Parathyroid adenoma (tissue), 2 donors: ENCODE data around the gene PGAM5.

ENCODE experiments used
- H2AFZ ChIP-seq: fragments of 300-600 bp; sonication (generic); one replicate; pipeline ENCODE4 v1.7.0; 2017; ENCODE audit warnings: antibody characterized with exemption, mild to moderate bottlenecking
- H3K27ac ChIP-seq: fragments of 300-600 bp; sonication (generic); one replicate; pipeline ENCODE4 v1.7.0; 2017
- H3K27me3 ChIP-seq: fragments of 300-600 bp; sonication (generic); one replicate; pipeline ENCODE4 v1.7.0; 2017; ENCODE audit warnings: low read length; ENCODE audit not compliant: control insufficient read depth, insufficient read depth
- H3K36me3 ChIP-seq: fragments of 300-600 bp; sonication (generic); one replicate; pipeline ENCODE4 v1.7.0; 2017; ENCODE audit warnings: low read length; ENCODE audit not compliant: control insufficient read depth, insufficient read depth
- H3K4me1 ChIP-seq: fragments of 300-600 bp; sonication (generic); one replicate; pipeline ENCODE4 v1.7.0; 2017; ENCODE audit warnings: control low read depth
- H3K4me2 ChIP-seq: fragments of 300-600 bp; sonication (generic); one replicate; pipeline ENCODE4 v1.7.0; 2017; ENCODE audit warnings: low read length
- H3K4me3 ChIP-seq: fragments of 300-600 bp; sonication (generic); one replicate; pipeline ENCODE4 v1.7.0; 2017; ENCODE audit warnings: low read depth, low read length
- H3K79me2 ChIP-seq: fragments of 300-600 bp; sonication (generic); one replicate; pipeline ENCODE4 v1.7.0; 2017; ENCODE audit warnings: control low read depth
- H3K9ac ChIP-seq: fragments of 300-600 bp; sonication (generic); one replicate; pipeline ENCODE4 v1.7.0; 2017; ENCODE audit warnings: mild to moderate bottlenecking
- H3K9me3 ChIP-seq: fragments of 300-600 bp; sonication (generic); one replicate; pipeline ENCODE4 v1.7.0; 2017; ENCODE audit warnings: low read length; ENCODE audit not compliant: control insufficient read depth
- TF ChIP-seq, protein P1 (sequence below): fragments of 300-600 bp; sonication (generic); IDR thresholded peaks from one replicate; pipeline ENCODE4 v1.7.0; 2017; ENCODE audit warnings: antibody characterized with exemption, mild to moderate bottlenecking
- donor health status: primary hyperparathyroidism.

PGAM5 gene

DNA sequence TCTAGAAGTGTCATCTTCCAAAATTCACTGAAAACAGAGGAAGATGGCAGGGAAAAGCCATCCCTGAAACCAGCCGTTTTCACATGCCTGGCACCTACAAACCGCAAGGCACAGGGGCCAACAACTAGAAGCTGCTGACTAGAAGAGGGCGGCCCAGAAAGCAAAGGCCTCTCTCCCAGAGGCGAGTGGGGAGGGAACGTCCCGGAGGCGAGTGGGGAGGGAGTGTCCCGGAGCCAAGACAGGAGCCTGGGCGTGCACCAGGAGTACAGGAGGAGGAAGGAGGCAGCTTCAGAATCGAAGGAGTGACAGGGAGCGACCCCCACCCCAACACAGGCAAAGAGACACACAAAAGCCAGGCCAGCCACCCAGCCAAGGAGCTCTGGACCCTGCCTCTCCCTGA, 30.0 kb downstream of the PGAM5 start:
- H3K27ac ChIP-seq: no peak overlapping the region
- peaks cover 19% of the 10 kb centered on the region for H3K79me2 ChIP-seq
- H3K4me2 ChIP-seq: no peak overlapping the region
- no peaks in the 10 kb centered on the region for H3K27me3 ChIP-seq
- H3K9me3 ChIP-seq: no peaks in the 10 kb centered on the region
- no peak overlapping the region for H3K9ac ChIP-seq
- H3K4me1 ChIP-seq: no peaks in the 10 kb centered on the region
- TF ChIP-seq, protein P1, sequence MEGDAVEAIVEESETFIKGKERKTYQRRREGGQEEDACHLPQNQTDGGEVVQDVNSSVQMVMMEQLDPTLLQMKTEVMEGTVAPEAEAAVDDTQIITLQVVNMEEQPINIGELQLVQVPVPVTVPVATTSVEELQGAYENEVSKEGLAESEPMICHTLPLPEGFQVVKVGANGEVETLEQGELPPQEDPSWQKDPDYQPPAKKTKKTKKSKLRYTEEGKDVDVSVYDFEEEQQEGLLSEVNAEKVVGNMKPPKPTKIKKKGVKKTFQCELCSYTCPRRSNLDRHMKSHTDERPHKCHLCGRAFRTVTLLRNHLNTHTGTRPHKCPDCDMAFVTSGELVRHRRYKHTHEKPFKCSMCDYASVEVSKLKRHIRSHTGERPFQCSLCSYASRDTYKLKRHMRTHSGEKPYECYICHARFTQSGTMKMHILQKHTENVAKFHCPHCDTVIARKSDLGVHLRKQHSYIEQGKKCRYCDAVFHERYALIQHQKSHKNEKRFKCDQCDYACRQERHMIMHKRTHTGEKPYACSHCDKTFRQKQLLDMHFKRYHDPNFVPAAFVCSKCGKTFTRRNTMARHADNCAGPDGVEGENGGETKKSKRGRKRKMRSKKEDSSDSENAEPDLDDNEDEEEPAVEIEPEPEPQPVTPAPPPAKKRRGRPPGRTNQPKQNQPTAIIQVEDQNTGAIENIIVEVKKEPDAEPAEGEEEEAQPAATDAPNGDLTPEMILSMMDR: no peak
- no peak overlapping the region for H3K4me3 ChIP-seq
- H2AFZ ChIP-seq: no peak overlapping the region
- no peaks in the 10 kb centered on the region for H3K36me3 ChIP-seq

DNA sequence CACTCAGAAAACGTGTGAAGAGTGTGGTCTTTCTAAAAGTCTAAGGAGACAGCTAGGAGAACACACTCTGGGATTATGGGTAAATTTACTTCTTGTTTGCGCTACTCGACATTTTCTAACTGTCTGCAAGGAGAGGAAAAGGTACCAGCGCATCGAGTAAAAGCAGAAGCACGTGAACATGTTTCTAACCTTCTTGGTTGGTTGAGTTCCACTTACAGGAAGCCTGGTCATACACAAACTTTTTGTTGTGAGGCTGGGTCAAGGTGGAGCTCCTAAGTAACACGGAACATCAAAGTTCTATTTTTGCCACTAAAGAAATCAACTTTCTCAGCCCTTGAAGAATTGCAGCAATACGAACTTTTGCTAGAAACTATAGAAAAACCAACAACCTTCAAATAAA, 31.0 kb downstream of the PGAM5 start:
- no peak overlapping the region for H3K4me3 ChIP-seq
- no peaks in the 10 kb centered on the region for H3K27me3 ChIP-seq
- no peak overlapping the region for H3K9ac ChIP-seq
- H3K27ac ChIP-seq: no peak overlapping the region
- no peaks in the 10 kb centered on the region for H3K36me3 ChIP-seq
- H3K4me1 ChIP-seq: no peaks in the 10 kb centered on the region
- H3K79me2 ChIP-seq: peaks cover 22% of the 10 kb centered on the region
- no peak overlapping the region for H2AFZ ChIP-seq
- no peaks in the 10 kb centered on the region for H3K9me3 ChIP-seq
- TF ChIP-seq, protein P1: no peak
- no peak overlapping the region for H3K4me2 ChIP-seq

DNA sequence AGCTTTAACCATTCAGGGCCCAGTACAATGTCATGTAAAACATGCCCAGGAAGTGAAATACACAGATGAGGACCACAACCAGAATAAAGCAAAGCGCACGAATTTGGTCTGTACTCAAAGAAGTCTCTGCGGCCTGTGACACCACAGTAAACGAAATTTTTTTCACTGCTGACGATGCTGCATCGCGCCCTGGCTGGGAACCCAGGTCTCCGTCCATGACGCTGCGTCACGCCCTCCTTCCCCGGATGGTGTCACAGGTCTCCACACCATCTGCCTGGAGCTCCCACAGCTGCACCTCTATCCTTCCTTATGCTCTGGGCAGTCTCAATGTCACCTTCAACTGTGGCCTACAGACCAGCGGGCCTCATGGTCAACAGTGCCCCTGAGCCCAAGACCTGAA, 33.2 kb downstream of the PGAM5 start:
- H3K36me3 ChIP-seq: no peaks in the 10 kb centered on the region
- H2AFZ ChIP-seq: no peak overlapping the region
- TF ChIP-seq, protein P1: no peak
- no peaks in the 10 kb centered on the region for H3K9me3 ChIP-seq
- no peak overlapping the region for H3K4me3 ChIP-seq
- no peaks in the 10 kb centered on the region for H3K4me1 ChIP-seq
- peaks cover 33% of the 10 kb centered on the region for H3K79me2 ChIP-seq
- H3K27ac ChIP-seq: no peak overlapping the region
- no peak overlapping the region for H3K9ac ChIP-seq
- no peak overlapping the region for H3K4me2 ChIP-seq
- H3K27me3 ChIP-seq: no peaks in the 10 kb centered on the region

DNA sequence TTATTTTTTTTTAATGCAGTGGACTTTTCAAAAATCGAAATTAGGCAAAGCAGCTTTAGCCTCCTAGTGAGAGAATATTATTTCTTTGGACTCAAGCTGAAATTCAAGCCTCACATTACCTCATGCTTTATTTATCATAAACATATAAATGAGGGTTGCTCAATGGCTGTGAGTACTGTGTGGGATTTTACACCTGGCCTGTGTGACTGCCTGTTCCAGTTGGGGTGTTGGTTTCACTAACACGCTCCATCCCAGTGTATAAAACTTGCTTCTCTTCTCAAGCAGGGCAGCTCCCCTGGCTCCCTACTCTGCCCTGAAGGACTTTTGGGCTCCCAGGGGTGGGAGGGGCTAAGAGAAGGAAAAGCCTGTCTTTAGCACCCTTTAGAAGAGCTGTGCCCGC, 36.0 kb downstream of the PGAM5 start:
- Histone ChIP-seq H3K27ac (no peak overlapping the region), H3K9me3 (no peaks in the 10 kb centered on the region), H3K4me1 (no peaks in the 10 kb centered on the region), H3K36me3 (no peaks in the 10 kb centered on the region), H3K4me2 (no peak overlapping the region), H3K79me2 (peaks cover 39% of the 10 kb centered on the region), H2AFZ (no peak overlapping the region), H3K9ac (no peak overlapping the region), H3K27me3 (no peaks in the 10 kb centered on the region), H3K4me3 (no peak overlapping the region)
- TF ChIP-seq, protein P1: no peak

DNA sequence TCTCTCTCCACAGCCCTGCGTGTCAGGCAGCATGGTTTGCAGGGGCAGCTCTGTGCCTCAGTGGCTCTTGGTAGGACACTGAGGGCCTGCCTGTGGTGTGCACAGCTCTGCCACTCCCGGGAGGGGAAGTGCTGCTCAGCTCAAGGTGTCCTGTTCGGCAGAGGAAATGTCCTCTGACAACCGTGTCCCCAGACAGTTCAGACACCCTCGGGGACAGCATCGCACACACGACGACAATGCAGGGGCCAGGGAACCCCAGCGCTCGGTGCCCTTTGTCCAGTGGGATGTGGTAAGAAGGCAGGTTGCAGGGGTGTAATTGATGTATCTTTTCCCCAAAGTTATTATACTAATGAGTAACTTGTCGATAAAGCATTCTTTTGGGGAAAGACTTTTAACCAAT, 36.8 kb downstream of the PGAM5 start:
- Histone ChIP-seq H2AFZ (no peak overlapping the region), H3K4me2 (no peak overlapping the region), H3K79me2 (peaks cover 39% of the 10 kb centered on the region), H3K27me3 (no peaks in the 10 kb centered on the region), H3K27ac (no peak overlapping the region), H3K9ac (no peak overlapping the region), H3K9me3 (no peaks in the 10 kb centered on the region), H3K36me3 (no peaks in the 10 kb centered on the region), H3K4me3 (no peak overlapping the region), H3K4me1 (no peaks in the 10 kb centered on the region)
- TF ChIP-seq, protein P1: no peak
